HG03097 (cell line): ENCODE results near the gene HMGN4.
A peak's percentile ranks its signal among the peaks of the same experiment; 100 is the strongest.
"Not testable (repeated sequence)": the region's sequence is repeated elsewhere in the genome, so short reads cannot be mapped to it uniquely, and the experiment has no call there.

Source experiments
- ATAC-seq: cut with Tn5 transposase; IDR thresholded peaks from one replicate; pipeline ENCODE4 v1.9.1; 2021; ENCODE audit not compliant: unreplicated experiment, low FRiP score

HMGN4 gene

GRCh38 chr6:26537846-26538571, at the start of gene HMGN4:
HMGN4 (plus strand) TSS chr6:26538366; CDS start chr6:26545207, 6,841 bp downstream.
- ATAC-seq: peak; percentile 47

GRCh38 chr6:26489996-26490964, 47.9 kb upstream of the HMGN4 start:
- no peak for ATAC-seq

- ATAC-seq: no peak
These were observed 46.6 kb upstream of the HMGN4 start for GRCh38 chr6:26491604-26492003.

GRCh38 chr6:26493258-26493657, 44.9 kb upstream of the HMGN4 start:
- ATAC-seq: no peak

- ATAC-seq: no peak
These were observed 44.0 kb upstream of the HMGN4 start for GRCh38 chr6:26494117-26494516.

- ATAC-seq: no peak
These were observed 42.9 kb upstream of the HMGN4 start for GRCh38 chr6:26495281-26495680.

- ATAC-seq: no peak
These were observed 40.6 kb upstream of the HMGN4 start for GRCh38 chr6:26497610-26498009.

GRCh38 chr6:26500102-26500501, 38.1 kb upstream of the HMGN4 start, which contains the start of gene BTN1A1:
BTN1A1 (plus strand) TSS chr6:26500303; CDS start chr6:26501287, 984 bp downstream.
- ATAC-seq: no peak

GRCh38 chr6:26501482-26501986, 36.6 kb upstream of the HMGN4 start:
- ATAC-seq: no peak

- no peak for ATAC-seq
These were observed 36.0 kb upstream of the HMGN4 start for GRCh38 chr6:26502165-26502564.

GRCh38 chr6:26502626-26503025, 35.5 kb upstream of the HMGN4 start:
- no peak for ATAC-seq

- no peak for ATAC-seq
These were observed 30.5 kb upstream of the HMGN4 start for GRCh38 chr6:26507658-26508057.

- not testable (repeated sequence) for ATAC-seq
These were observed 27.1 kb upstream of the HMGN4 start for GRCh38 chr6:26511033-26511432.

- ATAC-seq: no peak
These were observed 23.2 kb upstream of the HMGN4 start for GRCh38 chr6:26514984-26515383.

- no peak for ATAC-seq
These were observed 21.4 kb upstream of the HMGN4 start for GRCh38 chr6:26516481-26517427.

GRCh38 chr6:26519359-26519758, 18.8 kb upstream of the HMGN4 start:
- no peak for ATAC-seq

- ATAC-seq: peak; percentile 26
These were observed 17.8 kb upstream of the HMGN4 start for GRCh38 chr6:26520237-26520849.

GRCh38 chr6:26520850-26521599, 17.1 kb upstream of the HMGN4 start:
- ATAC-seq: peak; percentile 51
